Hepatic stellate cell (primary cell): Measurements from ENCODE around the gene MACROD2.

Source experiments
- DNase-seq: peaks from one replicate; pipeline ENCODE4 v3.0.0; 2011; ENCODE audit warnings: low spot score

The MACROD2 gene

GRCh38 chr20:14877301-14878028, 882.1 kb downstream of the MACROD2 start:
- DNase-seq = no peak

DNA sequence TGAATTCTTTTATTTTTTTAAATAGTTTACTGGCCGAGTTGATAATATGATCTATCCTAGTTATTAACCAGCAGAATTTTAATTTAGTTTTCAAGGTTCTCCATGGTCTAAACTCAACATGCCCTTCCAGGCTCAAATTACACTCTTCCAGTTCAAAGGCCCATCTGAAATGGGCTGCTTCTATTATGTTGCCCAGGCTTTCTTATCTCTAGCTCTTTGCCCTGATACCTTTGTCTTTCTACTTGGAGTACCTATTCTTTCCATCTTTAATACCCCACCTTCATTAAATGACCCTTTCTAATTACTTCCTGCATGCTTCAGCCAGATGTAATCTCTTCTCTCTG, 883.3 kb downstream of the MACROD2 start:
- DNase-seq = no peak

DNA sequence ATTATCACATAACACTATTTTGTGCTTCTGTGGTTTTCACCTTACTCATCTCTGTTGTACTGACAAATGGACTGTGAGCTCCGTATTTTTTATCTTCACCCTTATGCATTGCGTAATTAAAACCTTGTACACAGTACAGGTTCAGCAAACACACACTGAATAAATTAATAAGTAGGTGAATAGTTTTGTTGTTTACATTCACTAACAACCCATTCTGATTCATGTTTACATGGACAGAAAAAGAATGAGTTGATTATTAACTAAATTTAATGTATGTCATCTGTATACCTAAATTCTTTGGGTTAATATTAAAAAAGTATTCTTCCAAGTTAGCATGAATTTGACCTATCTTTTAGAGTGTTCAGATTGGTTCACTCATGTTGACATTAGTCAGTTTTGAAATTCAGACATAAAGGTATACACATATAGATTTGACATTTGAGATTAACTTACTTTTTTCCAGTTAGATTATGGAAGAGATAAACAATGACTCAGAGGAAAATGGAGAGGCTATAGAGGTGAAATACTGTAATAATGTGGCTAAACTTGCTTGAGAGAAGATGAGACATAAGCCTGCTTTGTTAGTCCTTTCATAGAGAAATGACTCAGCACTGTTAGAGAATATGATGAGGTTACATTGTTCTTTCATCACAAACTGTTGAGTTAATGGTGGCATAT, 883.8 kb downstream of the MACROD2 start:
- no peak for DNase-seq

GRCh38 chr20:14879839-14880238, 884.5 kb downstream of the MACROD2 start:
- no peak for DNase-seq

- DNase-seq = no peak
These were observed 886.2 kb downstream of the MACROD2 start for GRCh38 chr20:14881518-14881917.

DNA sequence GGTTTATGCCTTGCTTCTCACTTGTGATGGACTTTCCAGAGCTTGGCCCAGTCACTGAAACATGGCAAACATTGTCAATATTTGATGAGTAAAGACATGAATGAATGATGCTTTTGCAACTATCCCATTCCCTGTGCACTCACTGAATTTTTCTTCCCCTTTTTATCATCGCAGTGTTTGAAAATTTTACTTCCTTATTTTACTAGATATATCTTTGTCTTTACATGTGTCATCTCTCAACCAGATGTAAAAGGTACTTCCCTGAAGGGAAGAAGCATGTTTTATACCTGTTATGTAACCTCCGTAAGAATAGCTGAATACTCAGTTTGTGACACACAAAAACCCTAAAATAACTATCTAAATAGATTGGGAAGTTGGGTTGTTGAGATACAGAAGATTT, 886.8 kb downstream of the MACROD2 start:
- no peak for DNase-seq

DNA sequence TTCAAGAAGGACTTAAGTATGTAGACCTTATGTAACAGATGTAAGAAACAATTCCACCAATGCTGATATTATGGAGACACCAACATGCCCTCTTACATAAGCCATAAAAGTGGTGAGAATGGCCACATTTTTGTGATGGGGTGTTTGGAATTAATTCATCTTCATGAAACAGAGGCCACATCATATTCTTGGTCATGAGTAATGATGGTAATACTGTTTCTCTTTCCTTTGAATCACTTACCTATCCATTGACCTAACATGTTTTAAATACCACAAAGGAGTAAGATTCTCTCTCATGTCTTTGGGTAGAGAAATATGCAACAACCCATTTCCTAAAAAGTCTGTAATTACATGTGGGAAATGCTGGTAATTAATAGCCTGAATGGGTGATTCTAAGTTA, 887.5 kb downstream of the MACROD2 start:
- DNase-seq = no peak

- no peak for DNase-seq
These were observed 888.0 kb downstream of the MACROD2 start for GRCh38 chr20:14883324-14883723.

- DNase-seq = no peak
These were observed 890.3 kb downstream of the MACROD2 start for GRCh38 chr20:14885661-14886060.

- DNase-seq = no peak
These were observed 892.8 kb downstream of the MACROD2 start for GRCh38 chr20:14888134-14888533.

- DNase-seq = no peak
These were observed 894.4 kb downstream of the MACROD2 start for GRCh38 chr20:14889496-14890255.

- no peak for DNase-seq
These were observed 895.4 kb downstream of the MACROD2 start for GRCh38 chr20:14890713-14891112.

- no peak for DNase-seq
These were observed 897.5 kb downstream of the MACROD2 start for GRCh38 chr20:14892782-14893181.

- no peak for DNase-seq
These were observed 901.3 kb downstream of the MACROD2 start for GRCh38 chr20:14896569-14896968.

DNA sequence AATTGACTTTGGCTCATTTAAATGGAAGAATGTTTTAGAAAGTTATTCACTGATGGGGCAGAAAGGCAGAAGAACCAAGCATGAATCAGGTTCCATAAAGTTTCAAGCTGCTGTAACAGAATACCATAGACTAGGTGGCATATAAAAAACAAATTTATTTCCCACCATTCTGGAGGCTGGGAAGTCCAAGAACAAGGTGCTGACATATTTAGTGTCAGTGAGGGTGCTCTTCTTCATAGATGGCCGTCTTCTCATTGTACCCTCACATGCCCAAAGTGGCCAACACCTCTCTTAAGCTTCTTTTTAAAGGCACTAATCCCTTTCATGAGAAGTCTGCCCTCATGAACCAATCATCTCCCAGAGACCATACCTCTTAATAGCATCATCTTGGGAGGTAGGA, 902.3 kb downstream of the MACROD2 start:
- DNase-seq = no peak

DNA sequence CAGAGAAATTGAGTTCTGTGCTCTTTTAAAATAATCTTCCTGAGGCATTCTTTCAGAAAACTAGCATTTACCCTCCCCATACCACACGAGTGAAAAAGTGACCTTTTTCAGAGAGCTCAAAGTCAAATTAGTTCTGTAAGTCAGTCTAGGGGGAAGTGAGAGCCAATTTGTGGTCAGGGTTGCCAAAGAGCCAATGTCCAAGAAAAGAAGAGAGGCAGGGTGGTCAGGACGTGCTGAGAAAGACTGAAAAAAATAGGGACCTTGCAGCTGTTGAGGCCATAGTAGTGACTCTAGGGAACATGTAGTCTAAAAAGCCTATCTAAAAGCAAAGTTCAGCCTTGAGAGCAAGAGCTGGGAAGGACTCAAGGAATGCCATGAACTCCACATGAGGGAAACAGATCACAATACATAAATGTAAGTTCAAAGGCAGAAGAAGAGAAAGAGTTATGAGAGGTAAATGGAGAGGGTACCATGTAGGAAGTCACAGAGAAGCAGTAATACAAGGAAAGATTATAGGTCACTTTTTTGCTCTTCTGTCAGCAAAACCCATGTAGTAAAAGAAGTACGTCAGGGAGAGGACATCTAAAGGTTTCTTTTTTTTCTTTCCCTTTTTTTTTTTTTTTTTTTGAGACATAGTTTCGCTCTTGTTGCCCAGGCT, 907.2 kb downstream of the MACROD2 start:
- DNase-seq = no peak

DNA sequence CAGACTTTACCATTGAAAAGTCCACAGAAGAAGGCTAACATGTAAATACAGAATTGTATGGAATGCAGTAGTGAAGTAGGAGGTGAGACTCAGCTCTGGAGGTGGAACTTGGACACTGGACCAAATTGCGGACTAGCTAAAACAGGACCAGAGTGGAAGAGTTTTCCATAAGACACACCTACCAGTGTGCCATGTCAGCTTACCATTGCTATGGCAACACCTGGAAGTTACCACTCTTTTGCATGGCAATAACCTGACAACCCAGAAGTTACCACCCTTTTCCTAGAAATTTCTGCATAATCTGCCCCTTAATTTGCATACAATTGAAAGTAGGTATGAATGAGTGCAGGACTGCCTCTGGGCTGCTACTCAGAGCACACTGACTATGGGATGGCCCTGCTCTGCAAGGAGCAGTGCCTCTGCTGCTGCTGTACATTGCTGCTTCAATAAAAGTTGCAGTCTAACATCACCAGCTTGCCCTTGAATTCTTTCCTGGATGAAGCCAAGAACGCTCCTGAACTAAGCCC, 911.7 kb downstream of the MACROD2 start:
- DNase-seq = no peak

DNA sequence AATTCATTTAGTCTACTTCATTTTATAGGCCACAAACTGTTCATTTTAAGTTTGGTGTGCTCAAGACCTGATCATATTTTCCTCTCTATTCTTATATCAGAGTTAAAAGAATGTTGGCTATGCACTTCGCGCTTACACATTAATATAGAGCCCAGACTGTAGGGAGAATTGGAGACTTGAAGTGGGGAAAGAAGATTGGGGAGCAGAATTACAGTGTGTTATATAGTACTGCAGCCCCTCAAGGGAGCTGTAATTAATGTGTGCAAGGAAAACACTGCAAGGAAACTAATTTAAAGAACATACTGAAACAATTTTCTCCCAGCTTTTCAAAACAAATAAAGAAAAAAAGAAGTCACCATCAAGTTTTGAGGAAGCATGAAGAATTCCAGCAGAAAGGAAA, 914.8 kb downstream of the MACROD2 start:
- DNase-seq = no peak

DNA sequence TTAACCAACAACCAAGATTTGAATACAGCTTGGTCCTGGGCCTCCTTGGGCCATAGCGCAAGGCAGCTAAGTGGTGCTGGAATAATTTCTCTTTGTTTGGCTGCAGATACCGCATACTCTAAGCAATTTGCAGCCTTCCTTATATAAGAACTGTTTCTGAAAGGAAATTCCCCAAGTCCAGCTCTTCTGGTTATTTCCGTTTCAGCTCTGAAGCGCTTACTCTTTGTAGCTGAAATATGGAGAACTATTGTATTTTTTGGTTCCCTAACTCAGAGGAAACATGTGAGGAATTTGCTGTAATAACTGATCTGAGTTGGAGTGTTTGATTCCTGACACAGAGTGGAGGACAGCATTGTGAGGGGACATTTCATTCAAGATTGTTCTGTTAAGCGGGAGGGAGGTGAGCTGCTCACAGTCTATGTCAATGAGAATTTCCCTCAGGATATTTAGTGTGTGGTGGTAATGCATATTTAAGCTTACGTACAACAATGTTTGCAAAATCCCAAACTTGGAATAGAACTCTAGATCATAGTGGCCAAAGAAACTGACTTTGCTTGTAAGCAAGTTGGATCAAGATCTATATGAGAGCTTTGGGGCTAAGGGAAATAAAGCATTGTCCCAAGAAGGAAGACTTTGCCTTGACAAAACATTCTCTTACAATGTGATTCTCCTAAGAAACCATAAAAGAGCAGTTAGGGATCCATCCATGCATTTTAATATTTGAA, 918.7 kb downstream of the MACROD2 start:
- no peak for DNase-seq

DNA sequence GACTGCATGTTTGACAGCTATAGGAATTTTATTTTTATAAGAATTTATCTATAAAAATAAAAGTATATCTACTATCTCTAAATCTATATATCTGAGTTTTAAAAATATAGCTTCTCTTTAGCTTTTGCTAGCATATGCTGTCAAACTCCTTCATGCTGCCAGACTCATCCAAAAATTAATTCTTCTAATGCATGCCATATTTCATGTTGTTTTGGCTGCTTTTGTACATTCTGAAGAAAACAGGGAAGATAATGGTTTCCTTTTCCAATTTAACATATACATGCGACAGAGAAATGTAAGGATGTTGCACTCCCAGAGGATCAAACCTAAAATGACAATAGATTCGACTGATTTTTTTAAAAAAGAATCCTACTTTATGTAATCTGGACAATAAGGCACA, 919.3 kb downstream of the MACROD2 start:
- DNase-seq = no peak

DNA sequence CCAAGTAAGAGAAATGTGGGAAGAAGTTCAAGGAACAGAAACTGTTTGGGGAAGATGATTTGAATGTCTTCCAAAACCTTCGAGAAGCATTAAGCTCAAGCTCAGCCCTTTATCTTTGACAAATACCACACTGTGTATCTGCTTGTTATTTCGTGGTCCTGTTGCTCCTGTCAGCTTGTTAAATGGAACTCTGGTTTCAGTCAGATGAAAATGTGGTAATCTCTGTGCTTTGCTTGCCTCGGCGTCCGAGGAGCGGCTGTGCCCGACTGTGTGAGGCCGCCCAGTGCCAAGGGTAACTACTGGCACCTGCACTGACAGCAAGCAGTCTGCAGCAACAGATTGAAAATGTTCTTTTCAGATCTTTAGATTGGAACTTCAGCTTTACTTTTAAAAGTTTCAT, 920.0 kb downstream of the MACROD2 start:
- DNase-seq = no peak
